HG03039 (cell line): ENCODE results near the gene BICC1.

Experiments used
- ATAC-seq: cut with Tn5 transposase; IDR thresholded peaks from one replicate; pipeline ENCODE4 v1.9.1; 2021; ENCODE audit warnings: mild to moderate bottlenecking, moderate library complexity; ENCODE audit not compliant: unreplicated experiment

The BICC1 gene

GRCh38 chr10:58771863-58772262 lies 259.2 kb downstream of the BICC1 start:
- no peak for ATAC-seq

DNA sequence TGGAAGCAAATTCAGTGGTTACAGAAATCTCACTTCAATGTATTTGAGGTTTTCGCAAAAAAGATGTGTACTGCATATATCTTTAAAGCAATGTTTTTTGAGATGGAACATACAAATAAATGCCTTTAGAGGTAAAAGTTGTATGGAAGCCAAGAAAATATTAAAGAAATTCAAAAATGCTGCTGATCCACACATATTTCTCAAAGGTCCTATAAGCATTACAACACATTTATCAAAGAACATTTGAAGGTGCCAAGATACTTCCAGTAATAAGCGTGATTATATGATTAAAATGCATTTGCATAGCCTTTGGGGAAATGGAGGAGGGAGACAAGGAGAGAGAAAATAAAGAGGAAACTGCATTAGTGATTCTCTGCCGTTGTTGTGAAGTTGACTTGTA lies 260.1 kb downstream of the BICC1 start:
- no peak for ATAC-seq

DNA sequence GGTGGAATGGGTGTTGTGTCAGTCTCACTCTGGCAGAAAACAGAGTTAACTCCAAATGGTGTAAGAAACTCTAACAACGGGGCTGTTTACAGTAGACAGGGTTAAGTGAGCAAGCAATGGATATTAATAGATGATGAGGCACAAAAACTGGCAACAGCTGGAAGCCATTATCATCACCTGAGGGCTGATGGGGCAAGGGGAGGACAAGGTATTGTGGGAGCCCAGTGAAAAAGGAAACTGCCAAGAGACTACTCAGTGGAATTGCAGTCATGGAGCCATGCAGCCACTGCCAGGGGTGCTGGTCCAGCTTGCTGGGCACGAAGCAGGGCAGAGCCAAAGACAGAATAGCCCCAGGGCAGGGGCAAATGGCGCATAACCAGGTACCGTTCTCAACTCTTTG lies 260.7 kb downstream of the BICC1 start:
- ATAC-seq, result no peak

- ATAC-seq, result no peak
Observed at GRCh38 chr10:58773944-58774343, 261.3 kb downstream of the BICC1 start.

- ATAC-seq, result no peak
Observed at GRCh38 chr10:58775960-58776567, 263.4 kb downstream of the BICC1 start.

DNA sequence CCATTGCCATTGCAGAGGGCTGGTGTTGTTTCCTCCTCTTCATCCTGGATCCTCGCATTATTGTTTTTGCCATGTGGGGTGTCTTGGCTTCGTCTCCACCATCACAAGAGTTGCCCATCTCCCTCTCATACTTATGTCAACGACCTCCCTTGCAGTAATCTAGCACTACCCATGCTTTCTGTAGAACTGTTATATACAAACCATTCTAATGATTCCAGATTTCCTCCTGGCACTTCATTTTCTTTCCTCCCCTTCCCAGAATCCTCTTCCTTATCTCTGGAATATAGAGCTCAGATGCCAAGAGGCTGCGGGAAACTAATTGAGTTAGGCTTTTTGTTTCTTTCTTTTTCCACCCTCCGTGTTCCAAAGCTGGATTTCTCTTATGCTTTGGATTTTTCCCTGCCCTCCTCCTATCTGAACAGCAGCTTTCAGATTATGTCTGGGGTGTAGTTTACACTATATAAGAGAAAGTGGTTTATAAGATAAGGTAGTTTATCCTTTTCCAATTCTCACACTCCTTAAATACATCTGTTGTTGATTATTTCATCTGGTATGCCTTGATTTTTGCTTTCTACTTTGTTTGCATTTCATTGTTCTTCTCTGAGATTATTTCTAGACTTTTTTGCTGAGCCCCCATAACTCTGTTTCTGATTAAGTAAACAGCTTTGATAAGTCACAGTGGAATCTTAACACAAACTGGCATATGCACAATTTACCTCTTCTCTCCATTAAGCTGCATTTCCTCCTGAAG lies 264.1 kb downstream of the BICC1 start:
- no peak for ATAC-seq

DNA sequence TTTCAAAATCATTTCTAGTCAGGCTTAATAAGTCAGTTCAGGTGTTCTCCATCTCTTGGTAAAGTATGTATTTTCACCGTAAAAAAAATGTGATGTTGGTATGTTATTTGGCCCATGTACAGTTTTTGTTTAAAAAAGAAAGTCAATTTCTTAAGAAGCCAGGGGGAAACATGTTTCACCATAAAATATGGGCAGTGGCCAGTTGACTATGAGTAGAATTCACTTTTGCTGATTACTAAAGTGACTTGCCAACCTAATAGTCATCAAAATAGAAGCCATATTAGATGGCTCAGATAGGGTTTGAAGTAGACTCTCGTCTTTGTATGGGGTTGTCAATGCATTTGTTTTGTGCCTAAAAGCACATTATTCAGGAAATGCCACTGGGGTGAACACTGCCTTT lies 266.3 kb downstream of the BICC1 start:
- ATAC-seq, result no peak

DNA sequence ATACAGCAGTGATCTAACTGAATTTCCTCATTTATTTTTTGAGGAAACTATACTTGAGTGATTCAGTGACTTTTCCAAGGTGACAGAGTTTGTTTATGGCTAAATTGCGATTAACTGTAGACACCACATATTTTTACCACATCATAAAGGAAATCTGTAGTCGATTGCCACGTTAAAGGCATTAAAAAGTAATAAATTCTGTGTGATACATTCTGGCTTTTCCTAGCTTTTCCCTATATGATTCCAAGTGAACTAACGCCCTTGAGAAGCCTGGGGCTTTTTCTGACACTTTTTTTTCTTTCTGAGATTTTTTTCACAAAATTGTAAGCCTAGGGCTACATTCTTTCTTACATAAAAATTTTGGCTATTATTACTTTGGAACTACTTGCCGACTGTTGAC lies 266.9 kb downstream of the BICC1 start:
- no peak for ATAC-seq

DNA sequence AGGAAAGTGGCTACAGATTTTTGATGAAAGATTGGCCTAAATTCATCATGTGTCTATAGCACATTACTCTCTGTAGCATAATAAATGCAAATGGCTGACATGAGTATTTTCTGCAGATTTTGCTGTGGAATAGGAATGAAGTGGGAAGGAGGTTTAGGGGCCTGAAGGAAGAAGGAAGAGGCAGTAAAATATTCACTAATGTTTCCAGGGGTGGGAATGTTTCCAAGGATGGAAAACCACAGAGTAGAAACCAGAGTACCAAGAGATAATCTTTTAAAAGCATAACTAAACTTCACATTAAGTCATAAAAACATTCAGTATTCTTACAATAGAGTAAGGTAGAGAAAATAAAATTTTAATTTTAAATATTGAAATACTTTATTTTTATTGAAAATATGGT lies 267.8 kb downstream of the BICC1 start:
- ATAC-seq, result no peak

DNA sequence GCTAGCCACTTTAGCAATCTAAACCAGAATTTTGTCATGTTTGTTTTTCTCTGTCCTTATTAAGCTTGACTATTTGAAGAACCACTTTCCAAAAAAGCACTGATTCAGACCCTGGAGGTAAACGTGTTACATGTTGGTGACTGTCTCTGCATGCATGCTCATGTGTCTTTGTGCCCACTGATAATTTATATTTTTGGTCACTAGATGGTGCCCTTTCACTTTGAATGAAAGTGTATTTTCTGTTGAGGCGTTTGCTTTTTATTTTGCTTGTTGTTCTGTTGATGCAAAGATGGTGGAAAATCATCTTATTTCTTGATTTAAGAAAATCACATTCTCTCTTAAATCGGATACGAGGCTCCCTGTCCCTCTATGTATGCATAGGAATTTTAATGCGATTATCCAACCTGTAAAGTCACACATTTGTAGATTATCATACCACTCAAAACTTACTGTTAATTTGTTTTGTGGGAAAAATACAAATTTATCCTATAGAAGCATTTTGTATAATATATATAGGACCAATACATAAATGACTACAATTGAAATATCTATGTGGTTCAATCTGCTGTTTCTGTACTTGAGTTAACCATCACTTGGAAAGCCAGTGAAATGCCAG lies 269.3 kb downstream of the BICC1 start:
- no peak for ATAC-seq

DNA sequence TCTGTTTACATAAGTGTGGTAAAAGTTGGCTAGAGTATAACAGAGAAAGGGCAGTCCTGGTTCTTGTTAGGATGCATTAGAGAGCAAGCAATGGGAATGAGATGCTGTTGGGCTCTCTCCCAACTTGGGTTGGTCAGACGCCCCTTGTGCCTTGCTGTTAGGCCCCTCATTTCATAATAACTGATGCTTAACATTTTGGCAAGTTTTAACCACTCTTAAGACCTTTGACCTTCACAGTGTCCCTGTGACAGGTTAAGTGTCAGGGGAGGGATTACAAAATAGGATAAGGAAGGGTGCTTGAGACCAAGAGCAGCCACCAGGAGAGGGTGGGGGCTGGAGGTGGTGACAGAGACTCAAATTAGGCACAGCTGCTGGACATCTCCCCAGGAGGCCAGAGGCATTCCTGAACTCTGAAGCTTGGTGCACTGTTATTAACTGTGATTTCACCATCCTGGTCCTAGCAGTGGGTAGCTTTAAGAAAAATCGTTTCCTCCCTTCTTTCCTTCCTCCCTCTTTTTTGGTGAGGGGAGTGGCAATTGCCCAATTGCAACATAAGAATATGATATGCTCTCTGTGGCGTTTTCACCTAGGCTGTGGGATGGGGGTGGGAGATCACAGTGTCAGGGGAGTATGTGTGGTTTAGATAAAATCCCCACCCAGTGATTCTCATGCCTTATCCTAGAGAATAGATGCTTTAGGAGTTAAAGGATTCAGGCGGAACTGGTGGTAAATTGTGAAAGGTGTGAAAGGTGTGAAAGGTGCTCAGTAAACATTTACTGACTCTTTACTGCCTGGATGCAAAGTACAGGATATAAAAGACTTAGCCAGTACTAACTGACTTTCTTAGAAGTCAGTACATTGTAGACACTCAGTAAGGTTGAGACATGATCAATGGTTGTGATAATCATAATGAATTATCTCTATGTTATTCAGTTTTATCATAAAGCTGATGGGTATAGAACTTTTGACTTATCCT lies 270.5 kb downstream of the BICC1 start:
- ATAC-seq, result no peak

DNA sequence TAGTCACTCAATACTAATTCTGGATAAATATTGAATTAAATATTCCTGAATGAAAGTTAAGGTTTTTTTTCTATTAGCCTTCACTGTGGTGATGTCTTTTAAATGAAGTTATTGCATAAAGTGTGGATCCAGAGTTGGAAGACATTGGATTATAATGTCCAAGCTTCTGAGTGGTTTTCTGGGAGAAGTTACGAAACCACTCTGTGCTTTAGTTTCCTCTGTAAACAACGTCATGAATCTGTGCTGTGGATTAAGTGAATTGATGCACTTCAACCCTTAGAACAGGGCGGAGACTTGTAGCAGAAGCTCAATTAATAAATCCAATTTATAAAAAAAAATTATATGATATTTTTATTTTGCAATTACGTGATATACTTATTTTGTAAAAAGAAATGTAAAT lies 271.7 kb downstream of the BICC1 start:
- no peak for ATAC-seq

DNA sequence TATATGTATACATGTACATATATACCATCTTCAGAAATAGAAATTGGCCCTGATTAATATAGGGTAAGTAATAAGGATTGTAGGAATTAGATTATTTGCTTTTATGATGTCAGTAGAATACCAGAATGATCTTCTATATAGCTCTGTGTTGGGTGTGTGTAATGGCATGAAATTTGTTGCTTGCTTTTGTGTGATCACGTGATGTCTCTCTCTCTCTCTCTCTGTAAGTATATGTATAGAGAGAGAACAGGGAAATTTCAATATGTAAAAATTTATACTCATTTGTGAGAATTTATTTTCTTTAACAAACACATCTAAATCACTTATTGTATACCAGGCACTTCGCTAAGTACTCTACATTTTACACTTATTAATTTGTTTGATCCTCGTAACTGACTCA lies 272.7 kb downstream of the BICC1 start:
- ATAC-seq, result no peak

- ATAC-seq, result no peak
Observed at GRCh38 chr10:58791137-58791536, 278.5 kb downstream of the BICC1 start.

DNA sequence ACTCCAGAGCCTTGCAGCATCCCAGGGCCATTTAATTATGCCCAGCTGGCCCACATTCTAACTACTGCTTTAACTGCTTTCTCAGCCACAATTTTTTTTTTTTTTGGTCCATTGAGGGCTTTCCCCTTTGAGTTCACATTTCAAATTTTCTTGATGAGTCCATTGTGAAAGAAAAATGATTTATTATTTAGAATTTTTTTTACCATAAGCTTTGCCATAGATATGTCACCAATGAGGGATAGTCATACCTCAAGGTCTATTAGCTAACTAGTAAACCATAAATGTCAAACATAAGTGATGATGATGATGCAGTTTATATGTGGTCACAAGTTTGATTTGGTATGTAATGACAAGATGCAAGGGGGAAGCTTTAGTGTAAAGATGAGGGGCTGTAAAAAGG lies 282.9 kb downstream of the BICC1 start:
- no peak for ATAC-seq

GRCh38 chr10:58796242-58796641 lies 283.6 kb downstream of the BICC1 start:
- no peak for ATAC-seq

DNA sequence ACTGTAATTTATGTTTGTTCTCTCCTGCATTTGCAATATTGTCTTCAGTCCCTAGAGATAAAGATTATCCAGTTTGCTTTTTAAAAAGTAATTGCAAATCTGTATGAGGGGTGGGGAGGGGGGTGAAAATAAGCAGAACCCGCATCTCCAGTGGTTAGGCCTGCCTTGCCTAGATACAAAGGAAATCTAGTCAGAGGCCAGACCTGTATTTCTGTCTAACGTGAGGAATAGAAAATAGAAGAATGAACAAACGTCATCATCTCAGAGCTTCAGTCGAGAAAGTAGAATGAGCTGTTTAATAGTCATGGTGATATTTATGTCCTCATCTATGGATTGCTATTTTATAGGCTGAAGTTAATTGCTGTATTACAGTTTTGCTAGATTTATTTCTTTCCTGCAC lies 284.2 kb downstream of the BICC1 start:
- no peak for ATAC-seq

GRCh38 chr10:58797356-58797755 lies 284.7 kb downstream of the BICC1 start:
- no peak for ATAC-seq

GRCh38 chr10:58802047-58802446 lies 289.4 kb downstream of the BICC1 start:
- ATAC-seq, result no peak

- no peak for ATAC-seq
Observed at GRCh38 chr10:58806323-58806722, 293.7 kb downstream of the BICC1 start.

DNA sequence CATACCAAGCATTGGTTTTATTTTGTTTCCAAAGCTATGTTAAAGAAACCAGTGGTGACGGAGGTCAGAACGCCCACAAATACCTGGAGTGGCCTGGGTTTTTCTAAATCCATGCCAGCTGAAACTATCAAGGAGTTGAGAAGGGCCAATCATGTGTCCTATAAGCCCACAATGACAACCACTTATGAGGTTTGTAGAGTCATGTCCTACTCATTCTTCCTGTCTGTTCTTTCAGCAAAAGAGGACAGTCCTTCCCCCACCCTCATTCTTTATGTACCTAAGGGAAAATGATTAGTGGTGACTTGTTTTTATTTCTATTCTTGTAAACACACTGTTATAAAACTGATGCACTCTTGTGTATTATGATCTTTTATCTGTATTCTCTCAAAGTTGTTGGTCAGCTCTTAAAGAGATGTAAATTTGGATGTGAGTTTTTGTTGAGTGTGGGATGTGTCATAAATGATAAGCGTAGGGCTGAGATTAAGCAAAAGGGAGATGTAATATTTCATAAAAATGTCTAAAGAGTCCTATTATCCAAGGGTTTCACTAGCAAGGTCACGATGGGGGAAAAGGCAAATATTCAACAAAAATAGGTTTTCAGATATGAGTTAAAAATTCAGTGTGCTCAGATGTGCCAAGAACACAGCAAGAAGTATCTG lies 294.4 kb downstream of the BICC1 start:
- ATAC-seq, result no peak
